Right atrium auricular region (tissue), 2 donors: ENCODE results near the gene TMEM171. TPM values are rescaled to one million over a fixed set of nuclear protein-coding genes. Genes with fewer than 3 reads are reported as not detected.

Source experiments
- DNase-seq: peaks from one replicate; pipeline ENCODE4 v3.0.0-alpha.2; 2019; ENCODE audit warnings: low spot score
- H3K27ac ChIP-seq, 2 donors: fragments of 200-600 bp; sonication (generic); 1 replicate in 1 of 2; 2 replicates in 1 of 2; pipeline ENCODE4 v1.5.1; 2016 to 2019
- H3K27me3 ChIP-seq, 2 donors: fragments of 200-600 bp; sonication (generic); one replicate each; pipeline versions ENCODE4 v1.5.1 to v1.6.0; 2017 to 2019
- H3K36me3 ChIP-seq: fragments of 200-600 bp; sonication (generic); one replicate; pipeline ENCODE4 v1.5.1; 2016
- H3K4me1 ChIP-seq, 2 donors: fragments of 200-600 bp; sonication (generic); one replicate each; pipeline versions ENCODE4 v1.5.1 to v1.6.0; 2017 to 2019
- H3K4me3 ChIP-seq, 2 donors: fragments of 200-600 bp; sonication (generic); 1 replicate in 1 of 2; 2 replicates in 1 of 2; pipeline ENCODE4 v1.5.1; 2017 to 2019; ENCODE audit warnings: mild to moderate bottlenecking in 1 of 2, moderate library complexity in 1 of 2
- H3K9me3 ChIP-seq, 2 donors: fragments of 200-600 bp; sonication (generic); one replicate each; pipeline ENCODE4 v1.5.1; 2019
- total RNA-seq, 2 donors: library from RNA; depleted of rRNA; stranded (reverse); fragments of >200 nt; gene quantifications; one replicate each; pipeline ENCODE4 v1.1.0, GENCODE V29; 2016
- TF ChIP-seq, protein P1 (sequence below), 2 donors: fragments of 200-600 bp; sonication (generic); IDR thresholded peaks; one replicate each; pipeline ENCODE4 v1.5.1; 2019; ENCODE audit warnings: antibody characterized with exemption in 2 of 2

Gene TMEM171
- total RNA-seq, 2 donors from 2014 or later, result 0.59 TPM; not detected in 1

DNA sequence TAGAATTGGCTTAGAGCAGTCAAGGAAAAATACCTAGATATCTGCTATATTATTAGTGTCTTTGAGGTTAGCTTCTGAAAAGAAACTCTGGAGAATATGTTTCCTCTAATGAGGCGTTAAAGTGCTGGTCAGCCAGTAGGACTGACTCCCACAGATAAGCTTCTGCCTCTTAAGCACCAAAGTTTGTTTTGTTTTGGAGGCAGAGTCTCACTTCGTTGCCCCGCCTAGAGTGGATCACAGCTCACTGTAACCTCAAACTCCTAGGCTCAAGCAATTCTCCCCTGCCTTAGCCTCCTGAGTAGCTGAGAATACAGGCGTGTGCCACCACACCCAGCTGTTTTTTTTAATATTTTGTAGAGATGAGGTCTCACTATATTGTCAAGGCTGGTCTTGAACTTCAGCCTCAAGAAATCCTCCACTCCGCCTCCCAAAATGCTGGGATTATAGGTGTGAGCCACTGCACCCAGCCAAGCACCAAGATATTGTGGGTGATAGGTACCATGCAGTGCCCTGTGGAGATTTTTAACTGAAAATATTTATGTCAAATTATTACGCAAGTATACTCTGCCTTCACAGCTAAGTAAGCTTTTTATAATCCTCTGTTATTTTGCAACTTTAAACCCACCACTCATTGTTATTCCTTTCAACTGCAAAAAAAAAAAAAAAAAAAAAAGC is 24.7 kb upstream of the TMEM171 start:
- no peak overlapping the region for H3K4me3 ChIP-seq
- peaks cover 0 to 18% of the 10 kb centered on the region in 2 donors for H3K9me3 ChIP-seq
- DNase-seq, result no peak
- H3K27ac ChIP-seq, result no peak overlapping the region
- H3K36me3 ChIP-seq, result no peaks in the 10 kb centered on the region
- no peaks in the 10 kb centered on the region for H3K27me3 ChIP-seq
- TF ChIP-seq, protein P1, sequence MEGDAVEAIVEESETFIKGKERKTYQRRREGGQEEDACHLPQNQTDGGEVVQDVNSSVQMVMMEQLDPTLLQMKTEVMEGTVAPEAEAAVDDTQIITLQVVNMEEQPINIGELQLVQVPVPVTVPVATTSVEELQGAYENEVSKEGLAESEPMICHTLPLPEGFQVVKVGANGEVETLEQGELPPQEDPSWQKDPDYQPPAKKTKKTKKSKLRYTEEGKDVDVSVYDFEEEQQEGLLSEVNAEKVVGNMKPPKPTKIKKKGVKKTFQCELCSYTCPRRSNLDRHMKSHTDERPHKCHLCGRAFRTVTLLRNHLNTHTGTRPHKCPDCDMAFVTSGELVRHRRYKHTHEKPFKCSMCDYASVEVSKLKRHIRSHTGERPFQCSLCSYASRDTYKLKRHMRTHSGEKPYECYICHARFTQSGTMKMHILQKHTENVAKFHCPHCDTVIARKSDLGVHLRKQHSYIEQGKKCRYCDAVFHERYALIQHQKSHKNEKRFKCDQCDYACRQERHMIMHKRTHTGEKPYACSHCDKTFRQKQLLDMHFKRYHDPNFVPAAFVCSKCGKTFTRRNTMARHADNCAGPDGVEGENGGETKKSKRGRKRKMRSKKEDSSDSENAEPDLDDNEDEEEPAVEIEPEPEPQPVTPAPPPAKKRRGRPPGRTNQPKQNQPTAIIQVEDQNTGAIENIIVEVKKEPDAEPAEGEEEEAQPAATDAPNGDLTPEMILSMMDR (IDR thresholded peaks at IDR 0.05), result no peak
- H3K4me1 ChIP-seq, result no peaks in the 10 kb centered on the region

DNA sequence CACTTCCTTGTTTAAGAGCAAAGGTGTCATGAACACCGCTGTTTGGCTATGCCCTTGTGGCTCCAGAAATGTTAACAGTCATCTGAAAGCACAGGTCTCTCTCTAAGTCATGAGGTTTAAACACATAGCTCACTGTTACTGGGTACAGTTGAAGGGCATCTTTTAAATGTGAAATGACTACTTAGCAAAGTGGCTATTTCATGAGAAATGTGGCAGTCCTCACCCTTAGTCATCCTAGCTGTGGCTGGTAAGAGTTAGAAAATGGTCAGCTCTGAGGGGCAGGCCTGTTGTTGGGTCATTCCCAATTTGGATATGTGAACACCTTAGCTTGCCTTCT is 24.2 kb upstream of the TMEM171 start:
- Histone ChIP-seq H3K4me1 (no peaks in the 10 kb centered on the region), H3K27ac (no peak overlapping the region), H3K4me3 (no peak overlapping the region), H3K36me3 (no peaks in the 10 kb centered on the region), H3K27me3 (no peaks in the 10 kb centered on the region), H3K9me3 (peaks cover 0 to 18% of the 10 kb centered on the region in 2 donors)
- no peak for DNase-seq
- TF ChIP-seq, protein P1 (IDR thresholded peaks at IDR 0.05), result no peak

DNA sequence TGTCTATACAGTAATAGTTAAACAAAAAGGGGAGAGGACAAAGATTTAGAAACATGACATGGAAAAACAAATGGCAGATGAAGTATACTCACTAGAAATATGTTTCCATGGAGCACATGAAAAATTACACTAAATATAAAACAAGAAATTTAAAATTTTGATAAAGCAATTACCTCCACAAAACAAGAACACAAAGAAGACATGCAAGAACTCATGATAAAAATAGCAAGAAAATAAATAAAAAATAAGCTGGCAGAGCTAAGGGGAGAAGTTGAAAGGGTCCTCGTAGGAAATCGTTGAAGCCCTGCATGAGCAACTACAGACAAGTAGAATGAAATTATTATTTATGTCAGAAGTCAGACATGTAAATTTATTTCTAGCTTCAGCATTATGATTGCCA is 22.6 kb upstream of the TMEM171 start:
- no peak for DNase-seq
- TF ChIP-seq, protein P1 (IDR thresholded peaks at IDR 0.05), result no peak
- Histone ChIP-seq H3K27me3 (no peaks in the 10 kb centered on the region), H3K4me1 (no peaks in the 10 kb centered on the region), H3K27ac (no peak overlapping the region), H3K4me3 (no peak overlapping the region), H3K36me3 (no peaks in the 10 kb centered on the region), H3K9me3 (peaks cover 0 to 18% of the 10 kb centered on the region in 2 donors)

DNA sequence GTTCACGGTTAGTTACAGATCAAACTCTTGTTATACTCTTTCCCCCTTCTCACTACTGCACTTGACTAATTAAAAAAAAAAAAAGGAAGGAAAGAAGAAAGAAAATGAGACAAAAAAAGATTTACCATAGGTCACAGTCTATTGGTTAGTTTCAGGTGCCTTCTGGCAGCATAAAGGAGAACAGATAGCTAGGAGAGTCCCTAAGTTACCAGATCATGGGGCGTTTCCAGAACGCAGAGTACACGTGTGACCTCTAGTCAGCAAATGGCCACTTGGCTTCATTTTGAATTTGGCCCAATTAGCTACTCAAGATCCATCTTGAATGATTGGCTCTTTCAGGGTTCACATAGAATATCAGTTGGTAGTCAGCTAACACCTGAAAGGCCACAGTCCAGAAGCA is 20.3 kb upstream of the TMEM171 start:
- TF ChIP-seq, protein P1 (IDR thresholded peaks at IDR 0.05), result no peak
- DNase-seq, result no peak
- Histone ChIP-seq H3K4me1 (no peaks in the 10 kb centered on the region), H3K9me3 (peaks cover 0 to 18% of the 10 kb centered on the region in 2 donors), H3K27me3 (no peaks in the 10 kb centered on the region), H3K4me3 (no peak overlapping the region), H3K36me3 (no peaks in the 10 kb centered on the region), H3K27ac (no peak overlapping the region)

DNA sequence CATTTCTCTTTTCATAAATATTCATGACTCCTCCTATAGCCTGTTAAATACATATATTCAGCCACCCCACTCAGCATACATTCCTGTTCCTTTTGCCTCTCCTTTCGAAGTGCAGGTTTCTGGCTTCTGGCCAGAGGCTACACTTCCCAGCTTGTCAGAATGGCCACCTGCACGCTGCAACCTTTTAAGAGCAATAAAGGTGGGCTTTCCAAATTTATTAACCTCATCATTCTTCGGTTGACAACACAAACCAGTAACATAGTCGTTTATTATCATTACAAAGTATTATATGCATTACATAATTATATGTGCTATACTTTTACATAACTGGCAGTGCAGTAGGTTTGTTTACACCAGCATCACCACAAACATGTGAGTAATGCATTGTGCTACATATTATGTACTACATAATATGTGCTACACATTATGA is 16.5 kb upstream of the TMEM171 start:
- no peak overlapping the region for H3K4me3 ChIP-seq
- DNase-seq, result no peak
- no peaks in the 10 kb centered on the region for H3K36me3 ChIP-seq
- no peak overlapping the region for H3K27ac ChIP-seq
- TF ChIP-seq, protein P1 (IDR thresholded peaks at IDR 0.05), result no peak
- no peaks in the 10 kb centered on the region for H3K4me1 ChIP-seq
- H3K27me3 ChIP-seq, result no peaks in the 10 kb centered on the region
- H3K9me3 ChIP-seq, result peaks cover 0 to 8% of the 10 kb centered on the region in 2 donors

DNA sequence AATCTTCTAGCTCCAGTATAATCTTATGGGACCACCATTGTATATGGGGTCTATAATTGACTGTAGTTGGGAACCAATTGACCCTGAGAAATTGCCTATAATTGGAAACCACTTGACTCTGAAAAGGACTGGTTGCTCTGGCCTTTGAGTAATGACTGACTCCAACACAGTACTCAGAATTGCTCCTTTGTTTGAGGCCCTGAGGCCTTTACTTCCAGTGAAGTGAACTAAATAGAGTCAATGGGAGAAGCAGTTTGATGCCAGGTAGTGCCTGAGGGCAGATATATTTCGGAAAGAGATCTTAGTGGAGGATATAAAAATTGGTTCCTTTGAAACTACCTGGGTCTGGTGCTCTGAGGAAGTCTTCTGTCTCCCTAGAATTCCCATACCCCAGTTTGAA is 16.0 kb upstream of the TMEM171 start:
- Histone ChIP-seq H3K27ac (no peak overlapping the region), H3K4me3 (no peak overlapping the region), H3K9me3 (peaks cover 0 to 9% of the 10 kb centered on the region in 2 donors), H3K27me3 (no peaks in the 10 kb centered on the region), H3K4me1 (no peaks in the 10 kb centered on the region), H3K36me3 (no peaks in the 10 kb centered on the region)
- TF ChIP-seq, protein P1 (IDR thresholded peaks at IDR 0.05), result no peak
- no peak for DNase-seq
